ENCODE data around the gene ZDHHC13.

The ZDHHC13 gene

GRCh38 chr11:19204836-19205235 is 87.9 kb downstream of the ZDHHC13 start:
- DNase-seq (ENCODE audit: low read depth in 2 of 2), result no peak

- no peak for DNase-seq (ENCODE audit: low read depth in 2 of 2)
These were observed 91.2 kb downstream of the ZDHHC13 start for GRCh38 chr11:19208181-19208580.

GRCh38 chr11:19208959-19209546 is 92.1 kb downstream of the ZDHHC13 start:
- no peak for DNase-seq (ENCODE audit: low read depth in 2 of 2)

GRCh38 chr11:19209617-19210370 is 92.8 kb downstream of the ZDHHC13 start:
- DNase-seq (ENCODE audit: low read depth in 2 of 2), result no peak

GRCh38 chr11:19216021-19216420 is 99.1 kb downstream of the ZDHHC13 start:
- DNase-seq (ENCODE audit: low read depth in 2 of 2), result no peak

- no peak for DNase-seq (ENCODE audit: low read depth in 2 of 2)
These were observed 99.9 kb downstream of the ZDHHC13 start for GRCh38 chr11:19216709-19217374.

GRCh38 chr11:19218216-19218615 is 101.2 kb downstream of the ZDHHC13 start:
- DNase-seq (ENCODE audit: low read depth in 2 of 2), result no peak

- DNase-seq (ENCODE audit: low read depth in 2 of 2), result no peak
These were observed 102.0 kb downstream of the ZDHHC13 start for GRCh38 chr11:19218786-19219460.

- no peak for DNase-seq (ENCODE audit: low read depth in 2 of 2)
These were observed 104.1 kb downstream of the ZDHHC13 start for GRCh38 chr11:19220903-19221724.

GRCh38 chr11:19225123-19225522 is 108.2 kb downstream of the ZDHHC13 start:
- no peak for DNase-seq (ENCODE audit: low read depth in 2 of 2)

- no peak for DNase-seq (ENCODE audit: low read depth in 2 of 2)
These were observed 108.6 kb downstream of the ZDHHC13 start for GRCh38 chr11:19225581-19225980.
